ENCODE results near the gene TJP1. TPM values are rescaled to one million over a fixed set of nuclear protein-coding genes. Genes with fewer than 3 reads are reported as not detected.

Gene TJP1
- total and polyA plus RNA-seq, 9 of the 15 experiments (the other 6 are each of a cell fraction or from before 2014, with no cell fraction given) = 9.1 to 39.3 (median 28.0) TPM

DNA sequence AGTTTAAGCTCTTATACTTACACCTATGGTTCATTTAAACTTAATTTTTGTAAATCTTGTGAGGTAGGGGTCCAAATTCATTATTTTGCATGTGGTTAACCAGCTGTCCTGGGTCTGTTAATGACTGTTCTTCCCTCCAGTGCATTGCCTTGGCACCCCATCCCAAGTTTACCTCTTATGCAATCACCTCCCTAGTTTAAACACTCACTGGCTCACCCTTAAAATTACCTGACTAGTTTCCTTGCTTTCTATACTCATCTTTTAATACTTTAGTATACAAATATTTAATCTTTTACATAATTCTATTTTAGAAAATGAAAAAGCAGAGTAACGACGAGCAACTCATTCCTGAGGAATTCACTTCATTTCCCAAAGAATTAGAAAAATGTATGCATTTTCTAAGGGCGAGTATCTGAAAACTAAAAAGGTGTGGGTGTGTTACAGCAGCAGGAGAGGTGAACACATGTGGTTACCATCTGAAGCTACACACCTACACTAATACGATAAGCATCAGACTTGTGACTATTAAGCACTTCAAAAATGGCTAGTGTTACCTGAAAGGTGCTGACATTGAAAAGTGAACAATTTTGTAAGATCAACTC lies 33.7 kb downstream of the TJP1 start (continued):
- TF ChIP-seq TSHZ1 (CRISPR knock-in tag; IDR thresholded peaks at IDR 0.05) (no peak), MEF2D (tag; conservative IDR thresholded peaks at IDR 0.05; ENCODE audit: low read depth) (no peak), ZBTB34 (CRISPR knock-in tag; IDR thresholded peaks at IDR 0.05) (no peak), XRCC4 (IDR thresholded peaks at IDR 0.05; ENCODE audit: extremely low read depth, insufficient read depth, insufficient read length) (no peak), E2F1 (CRISPR knock-in tag; IDR thresholded peaks at IDR 0.05) (no peak), ZBTB11 (CRISPR knock-in tag; IDR thresholded peaks at IDR 0.05) (no peak), ZNF184 (CRISPR knock-in tag; IDR thresholded peaks at IDR 0.05) (no peak), KHSRP (IDR thresholded peaks at IDR 0.05) (no peak), RBM15 (IDR thresholded peaks at IDR 0.05; ENCODE audit: insufficient read depth, low read length) (no peak), FOSL1 (tag; conservative IDR thresholded peaks at IDR 0.05) (no peak)
